Motor neuron (in vitro differentiated cells): ENCODE data around the gene ICAM4. TPM values are rescaled to one million over a fixed set of nuclear protein-coding genes. Genes with fewer than 3 reads are reported as not detected.
A peak's percentile ranks its signal among the peaks of the same experiment; 100 is the strongest.

ENCODE experiments used
- ATAC-seq, 8 experiments: fragments of 200-7000 bp; cut with Tn5 transposase; replicated peaks in 6 of 8; 2 replicates each; pipeline ENCODE4 v1.8.0; 2021; ENCODE audit warnings: mild to moderate bottlenecking in 8 of 8, moderate library complexity in 8 of 8
- H3K27ac ChIP-seq, 2 donors: fragments of 250-450 bp; sonication (Bioruptor Pico); 2 replicates each; pipeline ENCODE4 v1.9.0; 2021; ENCODE audit warnings: antibody characterized with exemption in 2 of 2, mild to moderate bottlenecking in 2 of 2, moderate library complexity in 1 of 2
- H3K4me1 ChIP-seq, 2 donors: fragments of 250-450 bp; sonication (Bioruptor Pico); replicated peaks in 1 of 2; 2 replicates each; pipeline ENCODE4 v1.6.1; 2021; ENCODE audit warnings: antibody characterized with exemption in 2 of 2, mild to moderate bottlenecking in 2 of 2, moderate library complexity in 1 of 2
- H3K4me3 ChIP-seq, 5 donors: fragments of 250-450 bp; sonication (Bioruptor Pico); 2 replicates each; pipeline ENCODE4 v1.9.0; 2021; ENCODE audit warnings: antibody characterized with exemption in 5 of 5, mild to moderate bottlenecking in 5 of 5, moderate library complexity in 4 of 5
- WGBS, 10 experiments: fragments of 450-650 bp; shearing (Covaris generic); methylation state at CpG; one replicate each; pipeline ENCODE4 v1.0.0; 2022; 5-methylcytosine and 5-hydroxymethylcytosine counted together
- in situ Hi-C, 9 experiments: fragments of 400-800 bp; cut with MboI; loops; one replicate each; pipeline ENCODE4 v1.15.0; 2021; ENCODE audit warnings: low sequenced_read_pairs in 9 of 9, low pct_unique_long_range_greater_than_20kb in 2 of 9; ENCODE audit not compliant: unreplicated experiment in 9 of 9
- total RNA-seq, 8 experiments: library from RNA; unstranded; fragments of 300-600 nt; gene quantifications; 2 replicates each; pipeline versions ENCODE4 v1.2.3 to v1.2.4, GENCODE V29; 2022

The ICAM4 gene
- total RNA-seq, 8 experiments from 2014 or later, result 0.14 TPM; not detected in 7

- in situ Hi-C loops, result loop anchor here in 2 of 9 experiments (25.0 kb wide), 2 partner anchors 132 to 318 kb away; partner anchors contain the start of genes OLFM2 (in 1 of the 2) and TYK2 (in 1 of the 2)
- H3K4me1 ChIP-seq, result peaks cover 5 to 8% of the 10 kb centered on the region in 2 donors
- ATAC-seq, result no peak
- no peak overlapping the region for H3K4me3 ChIP-seq
- WGBS, 10 experiments, result 80 to 100% (median 83%) methylated on average over 1 to 2 of the region's 2 CpGs; no CpG with 5 or more reads in 5 of the 10 experiments
- no peak overlapping the region for H3K27ac ChIP-seq
Observed at GRCh38 chr19:10255358-10255757, 31.4 kb upstream of the ICAM4 start.

DNA sequence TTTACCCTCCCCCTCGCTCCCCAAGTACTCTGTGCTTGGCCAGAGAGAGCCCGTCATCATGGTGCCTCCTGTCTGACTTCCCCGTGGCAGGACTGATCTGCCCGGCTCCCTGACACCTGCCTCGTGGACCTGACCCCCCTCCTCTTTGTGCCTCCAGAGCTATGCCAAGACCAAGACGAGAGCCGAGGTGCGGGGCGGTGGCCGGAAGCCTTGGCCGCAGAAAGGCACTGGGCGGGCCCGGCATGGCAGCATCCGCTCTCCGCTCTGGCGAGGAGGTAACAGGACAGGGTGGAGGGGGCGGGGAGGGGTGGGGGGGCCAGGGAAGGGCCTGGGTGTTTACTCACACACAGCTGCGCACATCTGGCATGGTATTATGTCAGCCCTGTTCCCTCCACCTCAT lies 30.2 kb upstream of the ICAM4 start:
- Histone ChIP-seq H3K4me1 (peaks cover 5 to 8% of the 10 kb centered on the region in 2 donors), H3K4me3 (no peak overlapping the region), H3K27ac (no peak overlapping the region)
- 0 to 96% (median 92%) methylated on average over 1 to 9 of the region's 18 CpGs; no CpG with 5 or more reads in 5 of the 10 experiments for WGBS, 10 experiments
- in situ Hi-C loops, result loop anchor here in 2 of 9 experiments (25.0 kb wide), 2 partner anchors 131 to 319 kb away; partner anchors contain the start of genes OLFM2 (in 1 of the 2) and TYK2 (in 1 of the 2)
- no peak for ATAC-seq

DNA sequence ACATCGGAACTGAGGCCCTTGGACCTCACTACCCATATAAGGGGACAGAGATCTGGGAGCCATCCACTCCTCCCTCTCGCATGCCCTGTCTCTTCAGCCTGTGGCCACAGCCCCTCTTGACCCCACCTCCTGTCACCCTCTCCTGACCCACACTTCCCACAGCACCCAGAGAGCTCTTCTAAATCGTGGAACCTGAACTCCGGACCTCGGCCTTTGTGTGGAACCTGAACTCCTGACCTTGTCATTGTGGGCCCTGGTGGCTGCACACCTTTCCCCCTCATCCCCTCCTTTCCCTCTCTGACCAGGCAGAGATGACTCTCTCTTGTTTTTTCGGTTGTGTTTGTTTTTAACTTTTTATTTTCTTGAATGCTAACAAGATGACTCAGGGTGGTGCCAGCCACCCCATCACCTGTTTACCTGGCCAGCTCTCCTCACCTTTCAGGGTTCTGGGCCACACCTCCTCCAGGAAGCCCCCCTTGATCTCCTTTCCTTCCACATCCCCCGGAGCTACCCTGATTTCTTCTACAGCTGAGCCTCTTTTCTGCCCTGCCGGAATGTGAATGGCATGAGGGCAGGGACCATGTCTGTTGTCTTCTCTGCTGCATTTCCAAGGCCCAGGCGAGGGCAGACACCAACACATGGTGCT lies 29.7 kb upstream of the ICAM4 start:
- ATAC-seq, result no peak
- 40 to 100% (median 100%) methylated on average over 1 to 5 of the region's 9 CpGs; no CpG with 5 or more reads in 2 of the 10 experiments for WGBS, 10 experiments
- no peak overlapping the region for H3K4me3 ChIP-seq
- peaks cover 5 to 8% of the 10 kb centered on the region in 2 donors for H3K4me1 ChIP-seq
- in situ Hi-C loops, result loop anchor here in 2 of 9 experiments (25.0 kb wide), 2 partner anchors 130 to 320 kb away; partner anchors contain the start of genes OLFM2 (in 1 of the 2) and TYK2 (in 1 of the 2)
- H3K27ac ChIP-seq, result no peak overlapping the region

GRCh38 chr19:10258080-10258710 lies 28.6 kb upstream of the ICAM4 start:
- in situ Hi-C loops, result loop anchor here in 2 of 9 experiments (25.0 kb wide), 2 partner anchors 129 to 321 kb away; partner anchors contain the start of genes OLFM2 (in 1 of the 2) and TYK2 (in 1 of the 2)
- WGBS, 10 experiments, result 92 to 100% (median 96%) methylated on average over 1 to 6 of the region's 18 CpGs; no CpG with 5 or more reads in 4 of the 10 experiments
- H3K27ac ChIP-seq, result no peak overlapping the region
- peaks cover 0 to 3% of the 10 kb centered on the region in 2 donors for H3K4me1 ChIP-seq
- no peak overlapping the region for H3K4me3 ChIP-seq
- ATAC-seq, result peak in 3 of 8 experiments; percentile 2 to 8 (median 3)

DNA sequence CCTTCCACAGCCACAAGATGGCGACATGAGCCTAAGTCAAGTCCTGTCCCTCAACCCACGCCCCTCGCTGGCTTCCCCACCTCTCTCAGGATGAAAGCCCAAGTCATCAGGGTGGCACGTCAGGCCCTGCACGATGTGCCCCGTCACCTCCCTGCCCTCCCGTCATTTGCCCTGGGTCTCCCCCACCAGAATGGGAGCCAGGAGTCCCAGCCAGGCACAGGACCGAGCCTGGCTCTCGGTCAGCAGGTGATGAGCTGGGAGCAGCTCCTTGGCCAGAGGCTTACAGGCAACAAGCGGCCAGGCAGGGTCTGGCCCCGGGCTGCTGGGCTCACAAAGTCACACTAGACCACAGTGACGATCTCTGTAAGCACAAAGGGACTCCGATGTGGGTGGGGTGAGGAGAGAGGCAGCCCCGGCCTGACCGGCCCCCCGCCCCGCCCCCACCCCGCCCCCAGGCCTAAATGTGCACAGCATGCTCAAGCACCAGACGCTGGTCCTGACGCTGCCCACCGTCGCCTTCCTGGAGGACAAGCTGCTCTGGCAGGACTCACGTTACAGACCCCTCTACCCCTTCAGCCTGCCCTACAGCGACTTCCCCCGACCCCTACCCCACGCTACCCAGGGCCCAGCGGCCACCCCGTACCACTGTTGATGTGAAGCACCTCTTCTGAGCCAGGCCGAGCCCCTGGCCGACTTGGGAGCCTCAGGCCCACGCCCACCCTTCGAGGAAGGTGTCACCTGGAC lies 27.4 kb upstream of the ICAM4 start:
- peak; percentile 62 to 90 (median 78) for ATAC-seq
- in situ Hi-C loops, result loop anchor here in 2 of 9 experiments (25.0 kb wide), 2 partner anchors 128 to 322 kb away; partner anchors contain the start of genes OLFM2 (in 1 of the 2) and TYK2 (in 1 of the 2)
- WGBS, 10 experiments, result 0 to 60% (median 30%) methylated on average over 1 to 4 of the region's 32 CpGs; no CpG with 5 or more reads in 4 of the 10 experiments
- Histone ChIP-seq H3K27ac (peak overlapping the region in 1 of 2 donors; percentile 61), H3K4me1 (peaks cover 0 to 3% of the 10 kb centered on the region in 2 donors), H3K4me3 (no peak overlapping the region)

- WGBS, 10 experiments, result 71 to 95% (median 80%) methylated on average over 1 to 8 of the region's 8 CpGs; no CpG with 5 or more reads in 5 of the 10 experiments
- in situ Hi-C loops, result loop anchor here in 5 of 9 experiments (10.0 to 25.0 kb wide), 3 partner anchors 125 to 323 kb away; partner anchors contain the start of genes TYK2 (in 5 of the 5) and OLFM2 (in 1 of the 5)
- ATAC-seq, result no peak
Observed at GRCh38 chr19:10260141-10260584, 26.6 kb upstream of the ICAM4 start.

GRCh38 chr19:10262771-10263170 lies 24.0 kb upstream of the ICAM4 start:
- in situ Hi-C loops, result loop anchor here in 5 of 9 experiments (10.0 to 25.0 kb wide), 3 partner anchors 122 to 325 kb away; partner anchors contain the start of genes TYK2 (in 5 of the 5) and OLFM2 (in 1 of the 5)
- no peak overlapping the region for H3K27ac ChIP-seq
- peaks cover 0 to 3% of the 10 kb centered on the region in 2 donors for H3K4me1 ChIP-seq
- peak in 1 of 8 experiments; percentile 9 for ATAC-seq
- H3K4me3 ChIP-seq, result no peak overlapping the region
- 58 to 100% (median 85%) methylated on average over 2 to 5 of the region's 7 CpGs; no CpG with 5 or more reads in 2 of the 10 experiments for WGBS, 10 experiments

More at GRCh38 chr19:10260141-10260584, 26.6 kb upstream of the ICAM4 start:
- Histone ChIP-seq H3K4me1 (peaks cover 0 to 3% of the 10 kb centered on the region in 2 donors), H3K4me3 (no peak overlapping the region), H3K27ac (no peak overlapping the region)

DNA sequence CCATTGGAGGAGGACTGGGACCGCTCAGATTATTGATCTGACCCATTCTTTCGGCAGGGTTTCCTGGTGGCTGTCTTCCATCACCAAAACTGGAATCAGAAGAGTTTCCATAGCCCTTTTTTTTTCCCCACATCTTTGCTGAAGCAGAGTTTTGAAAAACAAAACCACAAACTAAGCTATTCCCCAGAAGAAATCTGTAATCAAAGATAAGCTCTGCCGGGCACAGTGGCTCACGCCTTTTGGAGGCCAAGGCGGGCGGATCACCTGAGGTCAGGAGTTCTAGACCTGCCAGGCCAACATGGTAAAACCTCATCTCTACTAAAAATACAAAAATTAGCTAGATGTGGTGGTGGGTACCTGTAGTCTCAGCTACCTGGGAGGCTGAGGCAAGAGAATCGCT lies 20.0 kb upstream of the ICAM4 start:
- 58 to 100% (median 86%) methylated on average over 1 to 7 of the region's 7 CpGs; no CpG with 5 or more reads in 2 of the 10 experiments for WGBS, 10 experiments
- in situ Hi-C loops, result loop anchor here in 6 of 9 experiments (5.0 to 25.0 kb wide), 4 partner anchors 116 to 329 kb away; partner anchors contain the start of genes TYK2 (in 6 of the 6) and OLFM2 (in 1 of the 6)
- Histone ChIP-seq H3K27ac (no peak overlapping the region), H3K4me3 (no peak overlapping the region), H3K4me1 (peaks cover 0 to 3% of the 10 kb centered on the region in 2 donors)
- no peak for ATAC-seq

GRCh38 chr19:10268071-10268470 lies 18.7 kb upstream of the ICAM4 start:
- H3K4me3 ChIP-seq, result no peak overlapping the region
- no peak overlapping the region for H3K27ac ChIP-seq

GRCh38 chr19:10269333-10270179 lies 17.2 kb upstream of the ICAM4 start:
- no peak overlapping the region for H3K27ac ChIP-seq
- peak; percentile 17 to 88 (median 76) for ATAC-seq
- H3K4me1 ChIP-seq, result peaks cover 0 to 3% of the 10 kb centered on the region in 2 donors
- WGBS, 10 experiments, result 0 to 67% (median 5%) methylated on average over 1 to 16 of the region's 59 CpGs; no CpG with 5 or more reads in 2 of the 10 experiments
- in situ Hi-C loops, result loop anchor here (5.0 to 25.0 kb wide), 5 partner anchors 113 to 332 kb away; partner anchors contain the start of genes TYK2 (in 8 of the 9) and OLFM2 (in 1 of the 9)
- peak overlapping the region in 3 of 5 donors; percentile 8 to 32 (median 16) for H3K4me3 ChIP-seq

More at GRCh38 chr19:10268071-10268470, 18.7 kb upstream of the ICAM4 start:
- in situ Hi-C loops, result loop anchor here in 6 of 9 experiments (5.0 to 25.0 kb wide), 4 partner anchors 114 to 331 kb away; partner anchors contain the start of genes TYK2 (in 6 of the 6) and OLFM2 (in 1 of the 6)
- WGBS, 10 experiments, result 0 to 80% (median 38%) methylated on average over 1 to 5 of the region's 6 CpGs; no CpG with 5 or more reads in 4 of the 10 experiments
- peaks cover 0 to 3% of the 10 kb centered on the region in 2 donors for H3K4me1 ChIP-seq
- ATAC-seq, result no peak

DNA sequence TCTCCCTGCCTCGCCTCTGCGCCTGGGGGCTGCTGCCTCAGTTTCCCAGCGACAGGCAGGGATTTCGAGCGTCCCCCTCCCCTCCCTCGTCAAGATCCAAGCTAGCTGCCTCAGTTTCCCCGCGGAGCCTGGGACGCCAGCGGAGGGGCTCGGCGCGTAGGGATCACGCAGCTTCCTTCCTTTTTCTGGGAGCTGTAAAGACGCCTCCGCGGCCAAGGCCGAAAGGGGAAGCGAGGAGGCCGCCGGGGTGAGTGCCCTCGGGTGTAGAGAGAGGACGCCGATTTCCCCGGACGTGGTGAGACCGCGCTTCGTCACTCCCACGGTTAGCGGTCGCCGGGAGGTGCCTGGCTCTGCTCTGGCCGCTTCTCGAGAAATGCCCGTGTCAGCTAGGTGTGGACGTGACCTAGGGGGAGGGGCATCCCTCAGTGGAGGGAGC lies 16.6 kb upstream of the ICAM4 start:
- peaks cover 0 to 3% of the 10 kb centered on the region in 2 donors for H3K4me1 ChIP-seq
- H3K4me3 ChIP-seq, result peak overlapping the region in 1 of 5 donors; percentile 32
- peak in 4 of 8 experiments; percentile 4 to 16 (median 7) for ATAC-seq
- no peak overlapping the region for H3K27ac ChIP-seq
- in situ Hi-C loops, result loop anchor here in 5 of 9 experiments (5.0 to 25.0 kb wide), 4 partner anchors 115 to 333 kb away; partner anchors contain the start of genes TYK2 (in 3 of the 5) and OLFM2 (in 1 of the 5)
- WGBS, 10 experiments, result 3 to 19% (median 15%) methylated on average over 1 to 17 of the region's 37 CpGs; no CpG with 5 or more reads in 6 of the 10 experiments
